H9 (cell line): Measurements from ENCODE around the gene TCN1. TPM values are rescaled to one million over a fixed set of nuclear protein-coding genes. Genes with fewer than 3 reads are reported as not detected.
"Not testable (repeated sequence)": the region's sequence is repeated elsewhere in the genome, so short reads cannot be mapped to it uniquely, and the experiment has no call there.

Experiments used
- DNase-seq: peaks from one replicate; pipeline ENCODE4 v3.0.0-alpha.2; 2017
- H2AFZ ChIP-seq: one replicate; pipeline ENCODE4 v1.6.1; 2013; ENCODE audit warnings: mild to moderate bottlenecking, low read length, control low read depth, moderate library complexity
- H2AK5ac ChIP-seq: 2 replicates; pipeline ENCODE4 v1.6.1; 2013; ENCODE audit warnings: low read length, control low read depth, mixed read lengths; ENCODE audit not compliant: insufficient read length
- H2BK120ac ChIP-seq: one replicate; pipeline ENCODE4 v1.6.1; 2013; ENCODE audit warnings: low read depth, mild to moderate bottlenecking, low read length, control low read depth, inconsistent platforms; ENCODE audit not compliant: poor library complexity, severe bottlenecking
- H2BK12ac ChIP-seq: 2 replicates; pipeline ENCODE4 v1.6.1; 2013; ENCODE audit warnings: low read length, control low read depth, mixed read lengths, low read depth; ENCODE audit not compliant: insufficient read length
- H2BK15ac ChIP-seq: 2 replicates; pipeline ENCODE4 v1.6.1; 2013; ENCODE audit warnings: low read depth, low read length, control low read depth
- H2BK20ac ChIP-seq: one replicate; pipeline ENCODE4 v1.6.1; 2013; ENCODE audit warnings: low read depth, mild to moderate bottlenecking, low read length, control low read depth, inconsistent platforms; ENCODE audit not compliant: poor library complexity, severe bottlenecking
- H2BK5ac ChIP-seq: 2 replicates; pipeline ENCODE4 v1.6.1; 2013; ENCODE audit warnings: low read length, control low read depth, mixed read lengths; ENCODE audit not compliant: insufficient read length
- H3K14ac ChIP-seq: 2 replicates; pipeline ENCODE4 v1.6.1; 2013; ENCODE audit warnings: low read length, control low read depth; ENCODE audit not compliant: insufficient read depth
- H3K18ac ChIP-seq: 2 replicates; pipeline ENCODE4 v1.6.1; 2013; ENCODE audit warnings: low read depth, mild to moderate bottlenecking, mixed read lengths, low read length, control low read depth; ENCODE audit not compliant: insufficient read length
- H3K23ac ChIP-seq: 2 replicates; pipeline ENCODE4 v1.6.1; 2013; ENCODE audit warnings: low read length, control low read depth, mixed read lengths, low read depth; ENCODE audit not compliant: insufficient read length
- H3K23me2 ChIP-seq: 2 replicates; pipeline ENCODE4 v1.6.1; 2013; ENCODE audit warnings: low read depth, mild to moderate bottlenecking, mixed read lengths, low read length, control low read depth; ENCODE audit not compliant: insufficient read length, poor library complexity, severe bottlenecking
- H3K27ac ChIP-seq: 2 replicates; pipeline ENCODE4 v1.5.1; 2013; ENCODE audit warnings: low read length, control low read depth, mixed read lengths, low read depth; ENCODE audit not compliant: insufficient read length
- H3K27me3 ChIP-seq: 2 replicates; pipeline ENCODE4 v1.6.1; 2013; ENCODE audit warnings: low read length, control low read depth, inconsistent platforms; ENCODE audit not compliant: insufficient read depth
- H3K4ac ChIP-seq: 2 replicates; pipeline ENCODE4 v1.6.1; 2013; ENCODE audit warnings: low read depth, mild to moderate bottlenecking, control low read depth, inconsistent platforms, low read length, moderate library complexity
- H3K4me1 ChIP-seq: 2 replicates; pipeline ENCODE4 v1.6.1; 2013; ENCODE audit warnings: low read length, control low read depth, inconsistent platforms; ENCODE audit not compliant: insufficient read depth
- H3K4me2 ChIP-seq: 2 replicates; pipeline ENCODE4 v1.6.1; 2013; ENCODE audit warnings: low read length, control low read depth, mixed read lengths; ENCODE audit not compliant: insufficient read length, insufficient read depth
- H3K56ac ChIP-seq: 2 replicates; pipeline ENCODE4 v1.6.1; 2013; ENCODE audit warnings: low read depth, mild to moderate bottlenecking, mixed read lengths, low read length, control low read depth; ENCODE audit not compliant: insufficient read length
- H3K79me1 ChIP-seq: 2 replicates; pipeline ENCODE4 v1.6.1; 2013; ENCODE audit warnings: low read depth, mild to moderate bottlenecking, moderate library complexity, low read length, control low read depth, inconsistent platforms; ENCODE audit not compliant: insufficient read depth, poor library complexity, severe bottlenecking
- H3K79me2 ChIP-seq: 2 replicates; pipeline ENCODE4 v1.6.1; 2013; ENCODE audit warnings: low read length, control low read depth, inconsistent platforms; ENCODE audit not compliant: insufficient read depth
- H3K9ac ChIP-seq: 2 replicates; pipeline ENCODE4 v1.6.1; 2013; ENCODE audit warnings: low read length, control low read depth, mixed read lengths; ENCODE audit not compliant: insufficient read length; ENCODE audit errors: extremely low read depth
- H3K9me3 ChIP-seq: one replicate; pipeline ENCODE4 v1.6.1; 2013; ENCODE audit warnings: low read depth, low read length, inconsistent platforms; ENCODE audit not compliant: control insufficient read depth
- H3T11ph ChIP-seq: one replicate; pipeline ENCODE4 v1.6.1; 2013; ENCODE audit warnings: mild to moderate bottlenecking, low read length, control low read depth, inconsistent platforms
- H4K20me1 ChIP-seq: one replicate; pipeline ENCODE4 v1.6.1; 2013; ENCODE audit not compliant: control insufficient read depth, insufficient read length, insufficient read depth
- H4K5ac ChIP-seq: 2 replicates; pipeline ENCODE4 v1.6.1; 2013; ENCODE audit warnings: low read depth, mild to moderate bottlenecking, mixed read lengths, low read length, control low read depth; ENCODE audit not compliant: insufficient read length
- H4K8ac ChIP-seq: replicated peaks from 2 replicates; pipeline ENCODE4 v1.6.1; 2013; ENCODE audit warnings: low read length, control low read depth, mixed read lengths, low read depth; ENCODE audit not compliant: insufficient read length
- H4K91ac ChIP-seq: 2 replicates; pipeline ENCODE4 v1.6.1; 2013; ENCODE audit warnings: low read depth, mild to moderate bottlenecking, moderate library complexity, mixed read lengths, low read length, control low read depth; ENCODE audit not compliant: insufficient read length
- H3K27ac Mint-ChIP-seq, 3 experiments: 2 replicates in 2 of 3; 3 replicates in 1 of 3; pipeline ENCODE4 v1.8.0; 2020 to 2021; ENCODE audit warnings: mixed read lengths in 3 of 3, mild to moderate bottlenecking in 1 of 3, moderate library complexity in 1 of 3
- H3K27me3 Mint-ChIP-seq: 2 replicates; pipeline ENCODE4 v1.8.0; 2021; ENCODE audit warnings: low read depth, mild to moderate bottlenecking, moderate library complexity, mixed read lengths
- H3K36me3 Mint-ChIP-seq, 3 experiments: 2 replicates in 2 of 3; 3 replicates in 1 of 3; pipeline ENCODE4 v1.8.0; 2020 to 2021; ENCODE audit warnings: low read depth in 3 of 3, mixed read lengths in 3 of 3; ENCODE audit not compliant: insufficient read depth in 1 of 3
- H3K4me1 Mint-ChIP-seq, 2 experiments: 2 replicates each; pipeline ENCODE4 v1.8.0; 2020; ENCODE audit warnings: mixed read lengths in 2 of 2
- H3K4me3 Mint-ChIP-seq, 2 experiments: 2 replicates in 1 of 2; 3 replicates in 1 of 2; pipeline ENCODE4 v1.8.0; 2020 to 2021; ENCODE audit warnings: mild to moderate bottlenecking in 2 of 2, mixed read lengths in 2 of 2, moderate library complexity in 1 of 2
- H3K9me3 Mint-ChIP-seq, 2 experiments: 2 replicates in 1 of 2; 3 replicates in 1 of 2; pipeline ENCODE4 v1.8.0; 2020; ENCODE audit warnings: mild to moderate bottlenecking in 2 of 2, mixed read lengths in 2 of 2, moderate library complexity in 1 of 2
- CTCF ChIP-seq: fragments of 200-600 bp; sonication (generic); conservative IDR thresholded peaks from 3 replicates; pipeline ENCODE4 v1.8.0; 2021; ENCODE audit warnings: antibody characterized with exemption, mild to moderate bottlenecking
- WGBS: extraction: QIAGEN DNeasy Blood & Tissue Kit; methylation state at CpG from one replicate; pipeline ENCODE4 v1.1.7; 2013; ENCODE audit warnings: missing lambda C conversion rate, low lambda C conversion rate, mixed read lengths; ENCODE audit not compliant: insufficient read length; ENCODE audit errors: extremely low coverage; 5-methylcytosine and 5-hydroxymethylcytosine counted together
- total RNA-seq: library from RNA; stranded (reverse); gene quantifications from 2 replicates; pipeline ENCODE4 v1.2.1, GENCODE V29; 2021

The TCN1 gene
- total RNA-seq, 1 experiment from 2014 or later, result not detected

DNA sequence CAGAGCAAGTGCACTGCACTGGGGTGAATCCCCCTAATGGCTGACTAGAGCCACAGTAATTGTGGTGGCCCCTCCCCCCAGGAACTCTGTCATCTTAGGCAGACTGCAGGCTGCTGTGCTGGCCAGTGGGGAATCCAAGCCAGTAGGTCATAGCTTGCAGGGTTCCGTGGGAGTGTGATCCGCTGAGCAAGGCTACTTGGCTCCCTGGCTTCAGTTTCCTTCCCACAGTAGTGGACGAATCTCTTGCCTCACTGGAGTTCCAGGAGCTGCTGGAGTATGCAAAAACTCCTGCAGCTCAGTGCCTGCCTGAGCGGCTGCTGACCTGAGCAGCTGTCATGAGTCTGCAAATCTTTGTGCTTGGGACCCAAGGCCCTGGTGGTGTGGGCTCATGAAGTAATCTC is 25.5 kb upstream of the TCN1 start:
- no peaks in the 10 kb centered on the region for H3K9me3 ChIP-seq
- H3K27me3 Mint-ChIP-seq, result no peaks in the 10 kb centered on the region; the same call in 1 of the 2 replicates
- no peak overlapping the region for H3K56ac ChIP-seq
- H3K4me2 ChIP-seq, result no peak overlapping the region
- peak overlapping the region; percentile 26; the same call in 1 of the 2 replicates for H3K14ac ChIP-seq
- no peaks in the 10 kb centered on the region for H3K79me1 ChIP-seq
- no peak overlapping the region for H3K23ac ChIP-seq
- peaks cover 2% of the 10 kb centered on the region for H3K23me2 ChIP-seq
- peak overlapping the region; percentile 47 for H3K18ac ChIP-seq
- H3K27ac Mint-ChIP-seq, result 0 out of 7 replicates have a peak overlapping the region, but pooled peaks of 1 of the 3 experiments have one; percentile 29
- H2BK20ac ChIP-seq, result no peak overlapping the region
- peak; percentile 79 for DNase-seq
- H3K27me3 ChIP-seq, result no peaks in the 10 kb centered on the region
- H3K36me3 Mint-ChIP-seq, result peaks cover 14 to 25% (median 20%) of the 10 kb centered on the region in 3 experiments
- H2BK120ac ChIP-seq, result no peak overlapping the region
- no peak overlapping the region for H3K4me3 Mint-ChIP-seq
- no peak overlapping the region for H3K27ac ChIP-seq
- H3K4me1 ChIP-seq, result no peaks in the 10 kb centered on the region
- no peaks in the 10 kb centered on the region for H4K20me1 ChIP-seq
- no peak overlapping the region for H3K4ac ChIP-seq
- no peak overlapping the region for H2BK12ac ChIP-seq
- H3T11ph ChIP-seq, result no peak overlapping the region
- no peak overlapping the region for H4K8ac ChIP-seq
- no peak overlapping the region for H2BK5ac ChIP-seq
- H4K5ac ChIP-seq, result no peak overlapping the region
- H2AK5ac ChIP-seq, result no peak overlapping the region
- no peak overlapping the region for H2AFZ ChIP-seq
- TF ChIP-seq CTCF, result no peak; the same call in 2 of the 3 replicates
- H3K9ac ChIP-seq, result no peak overlapping the region
- H2BK15ac ChIP-seq, result no peak overlapping the region
- no CpG with 5 or more reads among the region's 4 CpGs for WGBS
- H3K79me2 ChIP-seq, result no peaks in the 10 kb centered on the region
- H3K4me1 Mint-ChIP-seq, result peaks cover 13 to 15% of the 10 kb centered on the region in 2 experiments
- no peak overlapping the region for H4K91ac ChIP-seq
- peaks cover 29 to 32% of the 10 kb centered on the region in 2 experiments for H3K9me3 Mint-ChIP-seq

GRCh38 chr11:59887156-59887555 is 20.9 kb upstream of the TCN1 start:
- not testable (repeated sequence) for H2AK5ac ChIP-seq, H3T11ph ChIP-seq, H3K79me2 ChIP-seq, H4K91ac ChIP-seq, H3K27ac ChIP-seq, H3K23ac ChIP-seq, DNase-seq, H3K4me2 ChIP-seq, H3K27me3 Mint-ChIP-seq, H2AFZ ChIP-seq, H3K4ac ChIP-seq, H3K4me3 Mint-ChIP-seq, H4K5ac ChIP-seq, H2BK12ac ChIP-seq, H3K18ac ChIP-seq, H4K20me1 ChIP-seq, H2BK120ac ChIP-seq, H3K14ac ChIP-seq, H3K4me1 Mint-ChIP-seq, H3K56ac ChIP-seq, H3K9me3 ChIP-seq, H3K27me3 ChIP-seq, H3K79me1 ChIP-seq, H2BK20ac ChIP-seq, H3K27ac Mint-ChIP-seq, H3K9ac ChIP-seq, H4K8ac ChIP-seq, H2BK15ac ChIP-seq, H3K4me1 ChIP-seq, H2BK5ac ChIP-seq, H3K23me2 ChIP-seq
- Mint-ChIP-seq H3K36me3 (peaks cover 16 to 25% (median 21%) of the 10 kb centered on the region in 3 experiments), H3K9me3 (peaks cover 37 to 45% of the 10 kb centered on the region in 2 experiments)
